Upper lobe of left lung (tissue), 6 donors: Measurements from ENCODE around the gene APP. TPM values are rescaled to one million over a fixed set of nuclear protein-coding genes. Genes with fewer than 3 reads are reported as not detected.

Experiments used
- ATAC-seq, 2 donors: fragments of 200-7000 bp; cut with Tn5 transposase; one replicate each; pipeline ENCODE4 v1.9.1; 2022; ENCODE audit warnings: mild to moderate bottlenecking in 2 of 2, moderate library complexity in 2 of 2; ENCODE audit not compliant: low FRiP score in 2 of 2
- DNase-seq, 2 donors: peaks; one replicate each; pipeline ENCODE4 v3.0.0-alpha.2; 2019 to 2020
- H3K27ac ChIP-seq, 4 donors: fragments of 200-600 bp; sonication (generic); one replicate each; pipeline ENCODE4 v1.5.1; 2016 to 2019
- H3K27me3 ChIP-seq, 4 donors: fragments of 200-600 bp; sonication (generic); one replicate each; pipeline ENCODE4 v1.5.1; 2017 to 2019
- H3K36me3 ChIP-seq, 4 donors: fragments of 200-600 bp; sonication (generic); one replicate each; pipeline ENCODE4 v1.5.1; 2016 to 2019
- H3K4me1 ChIP-seq, 4 donors: fragments of 200-600 bp; sonication (generic); one replicate each; pipeline ENCODE4 v1.5.1; 2018 to 2019
- H3K4me3 ChIP-seq, 4 donors: fragments of 200-600 bp; sonication (generic); one replicate each; pipeline ENCODE4 v1.5.1; 2017 to 2019; ENCODE audit warnings: mild to moderate bottlenecking in 2 of 4, moderate library complexity in 1 of 4
- H3K9me3 ChIP-seq, 4 donors: fragments of 200-600 bp; sonication (generic); one replicate each; pipeline ENCODE4 v1.5.1; 2018 to 2019
- CTCF ChIP-seq, 6 experiments: fragments of 450-650 bp in 4 of 6; fragments of 200-600 bp in 2 of 6; sonication (generic) in 2 of 6; IDR thresholded peaks; one replicate each; pipeline ENCODE4 v1.5.1; 2016 to 2019; ENCODE audit warnings: antibody characterized with exemption in 6 of 6
- EP300 ChIP-seq, 4 donors: sonication (generic); formaldehyde crosslinking; IDR thresholded peaks; one replicate each; pipeline ENCODE4 v1.5.1; 2017; ENCODE audit warnings: antibody characterized with exemption in 4 of 4, control low read depth in 2 of 4
- POLR2A ChIP-seq, 4 donors: fragments of 450-650 bp; IDR thresholded peaks; one replicate each; pipeline ENCODE4 v1.5.1; 2016 to 2017; ENCODE audit warnings: antibody characterized with exemption in 4 of 4, mild to moderate bottlenecking in 2 of 4
- POLR2AphosphoS5 ChIP-seq, 2 donors: sonication (generic); formaldehyde crosslinking; IDR thresholded peaks; one replicate each; pipeline ENCODE4 v1.5.1; 2017; ENCODE audit warnings: antibody characterized with exemption in 2 of 2
- WGBS, 2 donors: methylation state at CpG; one replicate each; pipeline ENCODE4 v1.1.5; 2017 to 2018; 5-methylcytosine and 5-hydroxymethylcytosine counted together
- total RNA-seq, 6 donors: library from RNA; depleted of rRNA in 4 of 6; stranded (reverse); fragments of >200 nt in 4 of 6; gene quantifications; one replicate each; pipeline versions ENCODE4 v1.1.0 to v1.2.1, GENCODE V29; 2016 to 2021
- donor health status: DM: no; HTN: no; CAD: no; lungs with moderate emphysema.
- donor health status: DM: no; HTN: yes; CAD: no; lungs with severe emphysema.

Gene APP
- total RNA-seq, 6 donors from 2014 or later: 177 to 444 (median 391) TPM

GRCh38 chr21:25997788-25998611 is 172.6 kb downstream of the APP start:
- Histone ChIP-seq H3K36me3 (peaks cover 0 to 61% (median 7%) of the 10 kb centered on the region in 4 donors), H3K9me3 (no peaks in the 10 kb centered on the region), H3K27ac (no peak overlapping the region), H3K4me3 (no peak overlapping the region), H3K27me3 (no peaks in the 10 kb centered on the region), H3K4me1 (peaks cover 0 to 6% (median 0%) of the 10 kb centered on the region in 4 donors)
- ATAC-seq (no peak), DNase-seq (no peak)
- TF ChIP-seq POLR2AphosphoS5 (IDR thresholded peaks at IDR 0.05) (no peak), EP300 (IDR thresholded peaks at IDR 0.05) (no peak), POLR2A (IDR thresholded peaks at IDR 0.05) (no peak)
- 66 to 73% methylated on average over 4 of the region's 4 CpGs for whole genome bisulfite sequencing, 2 donors

GRCh38 chr21:25995278-25995677 is 175.3 kb downstream of the APP start:
- DNase-seq (no peak), ATAC-seq (no peak)
- Histone ChIP-seq H3K9me3 (no peaks in the 10 kb centered on the region), H3K27ac (no peak overlapping the region), H3K4me3 (no peak overlapping the region), H3K36me3 (peaks cover 0 to 67% (median 7%) of the 10 kb centered on the region in 4 donors), H3K27me3 (no peaks in the 10 kb centered on the region), H3K4me1 (peaks cover 0 to 6% (median 0%) of the 10 kb centered on the region in 4 donors)
- WGBS, 2 donors: 90 to 92% methylated on average over 9 of the region's 9 CpGs
- TF ChIP-seq POLR2A (IDR thresholded peaks at IDR 0.05) (no peak), CTCF (IDR thresholded peaks at IDR 0.05) (no peak), EP300 (IDR thresholded peaks at IDR 0.05) (no peak), POLR2AphosphoS5 (IDR thresholded peaks at IDR 0.05) (no peak)

- 89 to 93% methylated on average over 1 of the region's 1 CpG for WGBS, 2 donors
- ATAC-seq: no peak
- H3K9me3 ChIP-seq: no peaks in the 10 kb centered on the region
Observed at GRCh38 chr21:25994758-25995163, 175.8 kb downstream of the APP start.

DNA sequence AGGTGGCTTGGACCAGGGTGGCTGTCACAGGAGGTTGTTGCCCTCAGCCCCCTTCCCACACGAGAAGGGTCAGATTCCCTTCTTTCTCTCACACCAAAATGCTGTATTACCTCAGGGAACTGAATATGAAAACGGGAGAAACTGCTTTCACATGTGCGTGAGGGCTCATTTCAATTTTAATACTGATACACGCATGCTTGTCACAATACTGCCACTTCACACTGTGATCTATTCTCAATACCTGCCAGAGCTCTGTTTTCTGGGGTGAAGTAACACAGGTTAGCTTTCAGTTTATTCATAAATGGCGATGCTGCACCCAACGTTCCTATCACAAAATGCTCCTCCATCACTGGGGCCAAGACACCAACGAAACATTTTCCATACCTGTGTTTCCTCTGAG is 181.8 kb downstream of the APP start:
- H3K27me3 ChIP-seq: no peaks in the 10 kb centered on the region
- ATAC-seq: no peak
- no peak overlapping the region for H3K27ac ChIP-seq
- H3K4me1 ChIP-seq: peaks cover 0 to 7% (median 2%) of the 10 kb centered on the region in 4 donors
- TF ChIP-seq EP300 (IDR thresholded peaks at IDR 0.05) (no peak), POLR2A (IDR thresholded peaks at IDR 0.05) (no peak), POLR2AphosphoS5 (IDR thresholded peaks at IDR 0.05) (no peak), CTCF (IDR thresholded peaks at IDR 0.05) (no peak)
- no peak for DNase-seq
- H3K36me3 ChIP-seq: peaks cover 0 to 20% (median 0%) of the 10 kb centered on the region in 4 donors
- H3K4me3 ChIP-seq: no peak overlapping the region
- WGBS, 2 donors: 91 to 92% methylated on average over 7 of the region's 7 CpGs
- no peaks in the 10 kb centered on the region for H3K9me3 ChIP-seq

More at GRCh38 chr21:25994758-25995163, 175.8 kb downstream of the APP start:
- Histone ChIP-seq H3K36me3 (peaks cover 0 to 62% (median 5%) of the 10 kb centered on the region in 4 donors), H3K27ac (no peak overlapping the region), H3K4me1 (peaks cover 0 to 6% (median 0%) of the 10 kb centered on the region in 4 donors), H3K4me3 (no peak overlapping the region), H3K27me3 (no peaks in the 10 kb centered on the region)
- TF ChIP-seq POLR2A (IDR thresholded peaks at IDR 0.05) (no peak), CTCF (IDR thresholded peaks at IDR 0.05) (no peak), EP300 (IDR thresholded peaks at IDR 0.05) (no peak), POLR2AphosphoS5 (IDR thresholded peaks at IDR 0.05) (no peak)
- no peak for DNase-seq

DNA sequence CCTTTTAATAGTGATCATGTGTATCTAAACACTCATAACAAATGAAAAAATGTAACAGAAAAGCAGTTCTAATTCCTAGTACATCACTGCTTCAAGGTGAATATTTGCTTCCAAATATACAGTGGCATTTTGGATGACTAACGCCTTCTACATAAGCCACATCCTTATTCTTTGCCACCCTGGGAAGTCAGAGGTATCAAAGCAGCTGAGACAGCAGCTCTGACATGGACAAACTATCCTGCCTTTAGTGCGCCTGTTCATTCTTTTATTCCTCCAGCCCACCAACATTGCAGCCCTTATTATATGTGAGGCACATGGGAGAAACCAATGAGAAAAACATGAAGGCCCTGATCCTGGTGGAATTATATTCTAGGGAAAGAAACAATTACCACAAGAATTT is 183.0 kb downstream of the APP start:
- Histone ChIP-seq H3K9me3 (no peaks in the 10 kb centered on the region), H3K36me3 (peaks cover 0 to 14% (median 0%) of the 10 kb centered on the region in 4 donors), H3K4me1 (peaks cover 0 to 7% (median 2%) of the 10 kb centered on the region in 4 donors), H3K27me3 (no peaks in the 10 kb centered on the region), H3K4me3 (no peak overlapping the region), H3K27ac (no peak overlapping the region)
- ATAC-seq (no peak), DNase-seq (no peak)
- 97% methylated on average over 2 of the region's 2 CpGs for WGBS, 2 donors
- TF ChIP-seq POLR2A (IDR thresholded peaks at IDR 0.05) (no peak), EP300 (IDR thresholded peaks at IDR 0.05) (no peak), POLR2AphosphoS5 (IDR thresholded peaks at IDR 0.05) (no peak), CTCF (IDR thresholded peaks at IDR 0.05) (no peak)
